ENCODE measurements around the gene SPON1. TPM values are rescaled to one million over a fixed set of nuclear protein-coding genes. Genes with fewer than 3 reads are reported as not detected.
A peak's percentile ranks its signal among the peaks of the same experiment; 100 is the strongest.

Gene SPON1
- total RNA-seq, 1 donor from 2014 or later, result 76.8 TPM

DNA sequence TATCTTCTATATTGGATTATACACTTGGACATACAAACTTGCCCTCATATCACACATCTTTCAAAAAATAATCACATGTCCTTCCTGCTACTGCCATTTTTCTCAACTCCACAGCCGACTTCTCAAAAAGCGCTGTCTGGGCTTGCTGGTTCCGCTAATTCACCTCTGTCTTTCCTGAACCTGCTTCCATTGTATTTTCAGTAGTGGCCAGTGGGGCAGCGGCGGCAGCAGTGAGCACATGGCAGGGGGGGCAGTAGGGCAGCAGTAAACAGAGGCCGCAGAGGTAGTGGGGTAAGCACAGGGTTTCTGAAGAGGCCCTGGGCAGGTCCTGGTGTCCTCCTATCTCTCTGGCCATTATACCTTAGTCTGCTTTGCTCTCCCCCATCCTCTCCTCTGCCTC, 270.1 kb downstream of the SPON1 start:
- ATAC-seq (no peak), DNase-seq (no peak)
- Histone ChIP-seq H3K36me3 (no peaks in the 10 kb centered on the region), H3K4me1 (no peaks in the 10 kb centered on the region), H3K27ac (no peak overlapping the region), H3K4me3 (no peak overlapping the region), H3K27me3 (no peaks in the 10 kb centered on the region), H3K9me3 (no peaks in the 10 kb centered on the region)
- intact Hi-C loops (cut with DNase I), result no loop called here
- TF ChIP-seq, protein P1, sequence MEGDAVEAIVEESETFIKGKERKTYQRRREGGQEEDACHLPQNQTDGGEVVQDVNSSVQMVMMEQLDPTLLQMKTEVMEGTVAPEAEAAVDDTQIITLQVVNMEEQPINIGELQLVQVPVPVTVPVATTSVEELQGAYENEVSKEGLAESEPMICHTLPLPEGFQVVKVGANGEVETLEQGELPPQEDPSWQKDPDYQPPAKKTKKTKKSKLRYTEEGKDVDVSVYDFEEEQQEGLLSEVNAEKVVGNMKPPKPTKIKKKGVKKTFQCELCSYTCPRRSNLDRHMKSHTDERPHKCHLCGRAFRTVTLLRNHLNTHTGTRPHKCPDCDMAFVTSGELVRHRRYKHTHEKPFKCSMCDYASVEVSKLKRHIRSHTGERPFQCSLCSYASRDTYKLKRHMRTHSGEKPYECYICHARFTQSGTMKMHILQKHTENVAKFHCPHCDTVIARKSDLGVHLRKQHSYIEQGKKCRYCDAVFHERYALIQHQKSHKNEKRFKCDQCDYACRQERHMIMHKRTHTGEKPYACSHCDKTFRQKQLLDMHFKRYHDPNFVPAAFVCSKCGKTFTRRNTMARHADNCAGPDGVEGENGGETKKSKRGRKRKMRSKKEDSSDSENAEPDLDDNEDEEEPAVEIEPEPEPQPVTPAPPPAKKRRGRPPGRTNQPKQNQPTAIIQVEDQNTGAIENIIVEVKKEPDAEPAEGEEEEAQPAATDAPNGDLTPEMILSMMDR (IDR thresholded peaks at IDR 0.05), result peak; percentile 31

DNA sequence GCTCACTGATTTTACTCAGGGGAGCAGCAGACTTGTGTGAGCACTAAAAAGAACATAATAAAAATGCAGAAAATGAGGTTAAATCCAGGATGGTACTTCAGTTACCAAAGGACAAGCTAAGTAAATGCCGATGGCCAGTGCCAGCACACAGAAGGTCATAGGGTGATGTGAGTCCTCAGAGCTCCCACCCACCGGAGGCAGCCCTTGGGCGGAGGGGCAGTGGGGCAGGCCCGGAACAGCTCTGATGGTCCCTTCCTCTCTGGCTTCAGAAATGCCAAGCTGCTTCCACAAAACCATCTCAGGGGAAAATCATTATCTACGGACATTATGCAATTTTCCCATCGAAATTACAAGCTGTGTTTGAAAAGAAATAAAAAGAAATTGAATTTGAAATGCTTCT, 271.9 kb downstream of the SPON1 start:
- H3K4me3 ChIP-seq, result no peak overlapping the region
- DNase-seq (no peak), ATAC-seq (no peak)
- H3K9me3 ChIP-seq, result no peaks in the 10 kb centered on the region
- intact Hi-C loops (cut with DNase I), result no loop called here
- H3K27ac ChIP-seq, result no peak overlapping the region
- H3K36me3 ChIP-seq, result no peaks in the 10 kb centered on the region
- no peaks in the 10 kb centered on the region for H3K4me1 ChIP-seq
- TF ChIP-seq, protein P1 (IDR thresholded peaks at IDR 0.05), result no peak
- no peaks in the 10 kb centered on the region for H3K27me3 ChIP-seq

DNA sequence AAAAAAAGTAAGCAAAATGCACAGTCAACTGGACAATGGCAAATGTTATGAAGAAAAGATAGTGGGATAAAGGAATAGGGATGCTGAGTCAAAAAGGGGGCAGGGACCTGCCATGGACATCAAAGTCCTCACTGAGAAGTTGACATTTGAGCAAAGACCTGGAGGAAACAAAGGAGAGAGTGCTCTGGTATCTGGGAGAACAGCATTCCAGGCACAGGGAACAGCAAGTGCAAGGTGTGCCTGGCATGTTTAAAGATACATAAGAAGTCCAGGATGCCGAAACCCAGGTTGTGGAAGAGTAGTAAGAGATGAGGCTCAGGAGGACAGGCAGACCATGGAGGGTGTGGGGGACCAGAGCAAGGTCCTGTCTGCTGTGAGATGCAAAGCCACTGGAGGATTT, 273.2 kb downstream of the SPON1 start:
- intact Hi-C loops (cut with DNase I), result no loop called here
- ATAC-seq, result no peak

DNA sequence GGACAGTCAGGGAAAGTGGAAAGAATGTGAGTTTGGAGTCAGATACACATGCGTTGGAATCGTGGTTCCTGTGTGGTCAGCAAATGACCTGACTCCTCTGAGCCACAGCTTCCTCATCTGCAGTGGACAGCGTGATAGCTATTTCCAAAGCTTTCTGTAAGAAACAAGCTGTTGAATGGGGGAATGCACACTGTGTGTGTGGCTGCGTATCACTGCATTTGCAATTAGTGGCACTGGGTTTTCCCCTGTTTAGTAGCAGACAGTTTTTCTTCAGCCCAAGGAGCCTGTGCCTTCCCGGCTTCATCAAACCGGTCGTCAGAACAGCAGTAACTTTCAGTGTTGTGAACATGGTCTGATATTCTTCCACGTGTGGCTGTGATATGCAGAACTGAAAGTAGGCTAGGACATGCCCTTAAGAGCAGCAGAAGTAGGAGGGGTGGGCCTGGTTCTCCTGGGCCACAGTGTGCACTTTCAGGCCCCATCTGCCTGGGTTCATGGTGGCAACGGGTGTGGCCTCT, 275.0 kb downstream of the SPON1 start:
- no peaks in the 10 kb centered on the region for H3K36me3 ChIP-seq
- ATAC-seq (peak; percentile 77), DNase-seq (no peak)
- H3K27me3 ChIP-seq, result no peaks in the 10 kb centered on the region
- H3K27ac ChIP-seq, result no peak overlapping the region
- no peak overlapping the region for H3K4me3 ChIP-seq
- TF ChIP-seq, protein P1 (IDR thresholded peaks at IDR 0.05), result no peak
- no peaks in the 10 kb centered on the region for H3K4me1 ChIP-seq
- no peaks in the 10 kb centered on the region for H3K9me3 ChIP-seq
- intact Hi-C loops (cut with DNase I), result no loop called here

More for the DNA sequence above, 273.2 kb downstream of the SPON1 start:
- TF ChIP-seq, protein P1 (IDR thresholded peaks at IDR 0.05), result no peak
- Histone ChIP-seq H3K27ac (no peak overlapping the region), H3K9me3 (no peaks in the 10 kb centered on the region), H3K36me3 (no peaks in the 10 kb centered on the region), H3K4me3 (no peak overlapping the region), H3K27me3 (no peaks in the 10 kb centered on the region), H3K4me1 (no peaks in the 10 kb centered on the region)
- DNase-seq, result no peak

DNA sequence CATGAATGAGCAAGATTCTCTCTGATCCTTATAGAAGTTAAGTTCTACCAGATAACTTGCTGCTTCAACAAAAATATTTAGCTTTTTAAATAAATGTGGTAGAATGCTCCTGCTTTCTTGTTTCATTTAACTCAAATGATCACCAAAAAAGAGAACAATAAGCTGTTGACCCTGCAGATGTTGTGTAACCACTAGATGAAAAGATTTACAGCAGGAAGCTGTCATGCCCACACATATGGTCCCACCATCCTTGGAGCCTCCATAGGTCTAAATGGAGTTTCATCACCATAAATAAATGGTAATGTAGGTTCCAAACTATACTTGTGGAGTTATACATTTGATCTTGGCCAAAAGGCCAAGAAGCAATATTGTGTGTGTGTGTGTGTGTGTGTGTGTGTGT, 277.7 kb downstream of the SPON1 start:
- Histone ChIP-seq H3K4me3 (no peak overlapping the region), H3K27me3 (no peaks in the 10 kb centered on the region), H3K9me3 (no peaks in the 10 kb centered on the region), H3K4me1 (no peaks in the 10 kb centered on the region), H3K36me3 (no peaks in the 10 kb centered on the region), H3K27ac (no peak overlapping the region)
- intact Hi-C loops (cut with DNase I), result loop anchor here (10.0 kb wide), 1 partner anchor 285 kb away; no protein-coding TSS in a partner anchor
- TF ChIP-seq, protein P1 (IDR thresholded peaks at IDR 0.05), result no peak
- ATAC-seq, result no peak
- DNase-seq, result no peak

DNA sequence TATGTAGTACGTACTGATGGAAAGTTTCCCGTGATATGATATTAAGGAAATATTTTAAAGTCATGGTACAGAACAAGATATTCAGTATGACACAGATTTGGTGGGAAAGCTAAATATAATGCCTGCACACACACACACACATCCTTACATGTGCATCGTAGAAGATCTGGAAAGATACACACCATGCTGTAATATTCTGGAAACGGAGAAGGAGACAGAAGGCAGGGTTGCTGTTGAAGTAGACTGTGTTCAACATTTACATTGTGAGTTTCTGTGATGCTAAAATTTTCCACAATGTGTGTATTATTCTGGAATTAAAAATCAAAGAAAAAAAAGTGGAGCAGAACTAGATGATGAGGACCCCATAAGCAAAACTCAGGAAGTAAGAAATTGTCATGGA, 278.4 kb downstream of the SPON1 start:
- Histone ChIP-seq H3K4me3 (no peak overlapping the region), H3K27ac (no peak overlapping the region), H3K27me3 (no peaks in the 10 kb centered on the region), H3K4me1 (no peaks in the 10 kb centered on the region), H3K9me3 (no peaks in the 10 kb centered on the region), H3K36me3 (no peaks in the 10 kb centered on the region)
- TF ChIP-seq, protein P1 (IDR thresholded peaks at IDR 0.05), result no peak
- no peak for DNase-seq
- intact Hi-C loops (cut with DNase I), result loop anchor here (10.0 kb wide), 1 partner anchor 286 kb away; no protein-coding TSS in a partner anchor
- no peak for ATAC-seq

Data from upper lobe of right lung (tissue), 1 donor.